HepG2 (cell line): ENCODE results near the gene PYGB. TPM values are rescaled to one million over a fixed set of nuclear protein-coding genes. Genes with fewer than 3 reads are reported as not detected.

Experiments used
- ARID3A ChIP-seq: IDR thresholded peaks from 2 replicates; pipeline ENCODE4 v1.6.1; 2012; ENCODE audit warnings: low read depth, low read length, improper control_type of control experiment
- EHMT2 ChIP-seq: fragments of 200-600 bp; sonication (generic); IDR thresholded peaks from 2 replicates; pipeline ENCODE4 v1.7.0; 2017; ENCODE audit warnings: antibody characterized with exemption, low read depth, low read length, borderline replicate concordance
- HNF4A ChIP-seq: sonication (generic); formaldehyde crosslinking; IDR thresholded peaks from 2 replicates; pipeline ENCODE4 v1.4.0; 2020; ENCODE audit warnings: missing genetic modification reagents
- NR2F1 ChIP-seq, 2 experiments: fragments of 450-650 bp in 1 of 2; formaldehyde crosslinking in 1 of 2; IDR thresholded peaks; 2 replicates each; pipeline versions ENCODE4 v1.5.0 to v1.6.1; 2016 to 2020; ENCODE audit warnings: mild to moderate bottlenecking in 1 of 2, missing compliant biosample characterization in 1 of 2, missing genetic modification reagents in 1 of 2, moderate library complexity in 1 of 2
- ONECUT2 ChIP-seq: sonication (generic); formaldehyde crosslinking; IDR thresholded peaks from 2 replicates; pipeline ENCODE4 v1.4.0; 2020; ENCODE audit warnings: missing genetic modification reagents
- PHF8 ChIP-seq: sonication (generic); formaldehyde crosslinking; IDR thresholded peaks from 2 replicates; pipeline ENCODE4 v1.5.0; 2020; ENCODE audit warnings: missing genetic modification reagents
- RBFOX2 ChIP-seq: fragments of 200-400 bp; formaldehyde crosslinking; IDR thresholded peaks from 2 replicates; pipeline ENCODE4 v1.6.1; 2017; ENCODE audit warnings: low read depth, mild to moderate bottlenecking, low read length
- TCF7 ChIP-seq: sonication (generic); IDR thresholded peaks from 2 replicates; pipeline ENCODE4 v1.6.1; 2016; ENCODE audit warnings: antibody characterized with exemption, low read depth
- ZBTB38 ChIP-seq: sonication (generic); formaldehyde crosslinking; IDR thresholded peaks from 2 replicates; pipeline ENCODE4 v1.5.1; 2020; ENCODE audit warnings: mild to moderate bottlenecking, missing genetic modification reagents
- ZFP36L1 ChIP-seq: sonication (generic); formaldehyde crosslinking; IDR thresholded peaks from 2 replicates; pipeline ENCODE4 v1.8.0; 2022; ENCODE audit warnings: mild to moderate bottlenecking, missing genetic modification reagents, moderate library complexity
- ZNF703 ChIP-seq: sonication (generic); formaldehyde crosslinking; IDR thresholded peaks from 2 replicates; pipeline ENCODE4 v1.5.1; 2020; ENCODE audit warnings: missing genetic modification reagents, mild to moderate bottlenecking, moderate library complexity, borderline replicate concordance
- ZNF781 ChIP-seq: sonication (generic); formaldehyde crosslinking; IDR thresholded peaks from 2 replicates; pipeline ENCODE4 v1.5.1; 2020; ENCODE audit warnings: borderline replicate concordance, mild to moderate bottlenecking, missing genetic modification reagents; ENCODE audit errors: not compliant biosample characterization
- polyA plus RNA-seq, 8 experiments: library from polyadenylated mRNA; depleted of rRNA in 3 of 8; stranded (reverse) in 7 of 8; unstranded in 1 of 8; fragments of >200 nt; fragmentation: Illumina TruSeq in 4 of 8; extraction: Trizol in 4 of 8; gene quantifications; 2 replicates each; pipeline versions ENCODE4 v1.2.1 to v1.2.3, GENCODE V29; 2011 to 2016; ENCODE audit warnings: low read depth in 4 of 8, missing spikeins in 1 of 8, mixed read lengths in 1 of 8; ENCODE audit not compliant: insufficient read depth in 1 of 8
- total RNA-seq, 5 experiments: library from RNA; depleted of rRNA; stranded (reverse); fragments of >200 nt; fragmentation: Illumina TruSeq; extraction: Trizol; gene quantifications; 2 replicates each; pipeline ENCODE4 v1.2.3, GENCODE V29; 2016; ENCODE audit warnings: low read depth in 1 of 5
- TF ChIP-seq, protein P1 (sequence below): sonication (generic); formaldehyde crosslinking; IDR thresholded peaks from 2 replicates; pipeline ENCODE4 v1.8.0; 2022; ENCODE audit warnings: mild to moderate bottlenecking, missing genetic modification reagents, moderate library complexity
- TF ChIP-seq, protein P2 (sequence below): sonication (generic); formaldehyde crosslinking; IDR thresholded peaks from 2 replicates; pipeline ENCODE4 v1.4.0; 2020; ENCODE audit warnings: missing genetic modification reagents
- TF ChIP-seq, protein P3 (sequence below): sonication (generic); formaldehyde crosslinking; IDR thresholded peaks from 2 replicates; pipeline ENCODE4 v1.8.1; 2023; ENCODE audit warnings: mild to moderate bottlenecking, missing genetic modification reagents
- TF ChIP-seq, protein P4 (sequence below): sonication (generic); formaldehyde crosslinking; IDR thresholded peaks from 2 replicates; pipeline ENCODE4; 2020; ENCODE audit warnings: missing genetic modification reagents, mild to moderate bottlenecking, borderline replicate concordance

PYGB gene
- total and polyA plus RNA-seq, 2 of the 13 experiments (the other 11 are each of a cell fraction or from before 2014, with no cell fraction given) = 24.2 to 86.3 TPM

DNA sequence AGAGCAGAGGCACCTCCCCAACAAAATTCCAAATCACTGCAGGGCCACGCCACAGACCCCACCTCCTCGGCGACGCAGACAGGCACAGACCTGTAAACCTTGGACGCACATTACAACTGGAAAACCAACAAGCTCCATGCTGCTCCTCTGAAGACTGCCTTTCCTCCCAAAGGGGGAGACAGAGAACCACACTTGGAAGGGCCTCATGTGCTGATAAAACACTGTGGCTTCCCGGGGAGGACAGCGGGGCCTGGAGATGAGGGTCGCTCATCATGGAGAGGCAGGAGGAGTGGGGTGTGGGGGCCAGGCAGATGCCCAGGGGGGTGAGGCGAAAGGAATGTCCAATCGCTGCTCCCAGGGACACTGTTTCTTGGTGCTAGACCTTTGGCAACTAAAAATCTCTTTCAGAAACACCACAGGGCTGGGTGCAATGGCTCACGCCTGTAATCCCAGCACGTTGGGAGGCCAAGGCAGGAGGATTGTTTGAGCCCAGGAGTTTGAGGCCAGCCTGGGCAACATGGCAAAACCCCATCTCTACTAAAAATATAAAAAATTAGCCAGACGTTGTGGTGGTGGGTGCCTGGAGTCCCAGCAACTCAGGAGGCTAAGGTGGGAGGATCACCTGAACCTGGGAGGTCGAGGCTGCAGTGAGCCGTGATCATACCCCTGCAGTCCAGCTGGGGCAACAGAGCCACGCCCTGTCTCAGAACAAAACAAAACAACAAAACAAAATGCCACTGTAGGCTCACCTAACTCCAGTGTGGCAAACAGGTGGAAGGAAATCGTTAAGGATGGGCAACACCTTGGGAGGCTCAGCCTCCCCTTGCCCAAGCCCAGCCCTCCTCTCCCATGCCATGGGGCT, 88.9 kb downstream of the PYGB start (continued):
- TF ChIP-seq ZBTB38 (peak; percentile 80), PHF8 (CRISPR knock-in tag) (no peak), TCF7 (no peak), NR2F1 (CRISPR knock-in tag; IDR thresholded peaks at IDR 0.05) (no peak), ARID3A (peak; percentile 65), HNF4A (CRISPR knock-in tag) (no peak), EHMT2 (no peak), RBFOX2 (no peak), ONECUT2 (CRISPR knock-in tag) (no peak), ZFP36L1 (CRISPR knock-in tag) (no peak), ZNF781 (CRISPR knock-in tag) (peak; percentile 52), ZNF703 (no peak)
- TF ChIP-seq, protein P1, sequence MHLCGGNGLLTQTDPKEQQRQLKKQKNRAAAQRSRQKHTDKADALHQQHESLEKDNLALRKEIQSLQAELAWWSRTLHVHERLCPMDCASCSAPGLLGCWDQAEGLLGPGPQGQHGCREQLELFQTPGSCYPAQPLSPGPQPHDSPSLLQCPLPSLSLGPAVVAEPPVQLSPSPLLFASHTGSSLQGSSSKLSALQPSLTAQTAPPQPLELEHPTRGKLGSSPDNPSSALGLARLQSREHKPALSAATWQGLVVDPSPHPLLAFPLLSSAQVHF (CRISPR knock-in tag) = no peak
- TF ChIP-seq, protein P2, sequence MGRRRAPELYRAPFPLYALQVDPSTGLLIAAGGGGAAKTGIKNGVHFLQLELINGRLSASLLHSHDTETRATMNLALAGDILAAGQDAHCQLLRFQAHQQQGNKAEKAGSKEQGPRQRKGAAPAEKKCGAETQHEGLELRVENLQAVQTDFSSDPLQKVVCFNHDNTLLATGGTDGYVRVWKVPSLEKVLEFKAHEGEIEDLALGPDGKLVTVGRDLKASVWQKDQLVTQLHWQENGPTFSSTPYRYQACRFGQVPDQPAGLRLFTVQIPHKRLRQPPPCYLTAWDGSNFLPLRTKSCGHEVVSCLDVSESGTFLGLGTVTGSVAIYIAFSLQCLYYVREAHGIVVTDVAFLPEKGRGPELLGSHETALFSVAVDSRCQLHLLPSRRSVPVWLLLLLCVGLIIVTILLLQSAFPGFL (CRISPR knock-in tag) = no peak
- TF ChIP-seq, protein P3, sequence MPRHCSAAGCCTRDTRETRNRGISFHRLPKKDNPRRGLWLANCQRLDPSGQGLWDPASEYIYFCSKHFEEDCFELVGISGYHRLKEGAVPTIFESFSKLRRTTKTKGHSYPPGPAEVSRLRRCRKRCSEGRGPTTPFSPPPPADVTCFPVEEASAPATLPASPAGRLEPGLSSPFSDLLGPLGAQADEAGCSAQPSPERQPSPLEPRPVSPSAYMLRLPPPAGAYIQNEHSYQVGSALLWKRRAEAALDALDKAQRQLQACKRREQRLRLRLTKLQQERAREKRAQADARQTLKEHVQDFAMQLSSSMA = no peak
- TF ChIP-seq, protein P4, sequence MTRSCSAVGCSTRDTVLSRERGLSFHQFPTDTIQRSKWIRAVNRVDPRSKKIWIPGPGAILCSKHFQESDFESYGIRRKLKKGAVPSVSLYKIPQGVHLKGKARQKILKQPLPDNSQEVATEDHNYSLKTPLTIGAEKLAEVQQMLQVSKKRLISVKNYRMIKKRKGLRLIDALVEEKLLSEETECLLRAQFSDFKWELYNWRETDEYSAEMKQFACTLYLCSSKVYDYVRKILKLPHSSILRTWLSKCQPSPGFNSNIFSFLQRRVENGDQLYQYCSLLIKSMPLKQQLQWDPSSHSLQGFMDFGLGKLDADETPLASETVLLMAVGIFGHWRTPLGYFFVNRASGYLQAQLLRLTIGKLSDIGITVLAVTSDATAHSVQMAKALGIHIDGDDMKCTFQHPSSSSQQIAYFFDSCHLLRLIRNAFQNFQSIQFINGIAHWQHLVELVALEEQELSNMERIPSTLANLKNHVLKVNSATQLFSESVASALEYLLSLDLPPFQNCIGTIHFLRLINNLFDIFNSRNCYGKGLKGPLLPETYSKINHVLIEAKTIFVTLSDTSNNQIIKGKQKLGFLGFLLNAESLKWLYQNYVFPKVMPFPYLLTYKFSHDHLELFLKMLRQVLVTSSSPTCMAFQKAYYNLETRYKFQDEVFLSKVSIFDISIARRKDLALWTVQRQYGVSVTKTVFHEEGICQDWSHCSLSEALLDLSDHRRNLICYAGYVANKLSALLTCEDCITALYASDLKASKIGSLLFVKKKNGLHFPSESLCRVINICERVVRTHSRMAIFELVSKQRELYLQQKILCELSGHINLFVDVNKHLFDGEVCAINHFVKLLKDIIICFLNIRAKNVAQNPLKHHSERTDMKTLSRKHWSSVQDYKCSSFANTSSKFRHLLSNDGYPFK (CRISPR knock-in tag) = peak; percentile 42; the same call in 1 of the 2 replicates
